Measurements from ENCODE around the gene PREP. TPM values are rescaled to one million over a fixed set of nuclear protein-coding genes. Genes with fewer than 3 reads are reported as not detected.
"Not testable (repeated sequence)": the region's sequence is repeated elsewhere in the genome, so short reads cannot be mapped to it uniquely, and the experiment has no call there.

PREP gene
- total RNA-seq, 2 experiments from 2014 or later: 43.7 to 44.3 TPM

- Mint-ChIP-seq H3K4me3 (no peak overlapping the region), H3K9me3 (peaks cover 5% of the 10 kb centered on the region), H3K27ac (no peak overlapping the region), H3K4me1 (peaks cover 25% of the 10 kb centered on the region), H3K27me3 (no peaks in the 10 kb centered on the region), H3K36me3 (ENCODE audit: low read depth) (peaks cover 58% of the 10 kb centered on the region)
- ChIA-PET CTCF (no interaction called here), POLR2A (interaction anchor here (1.0 kb wide), 1 partner anchor 10 kb away, joined by 3 read pairs; no protein-coding TSS in a partner anchor)
- no peak for DNase-seq
Measured at GRCh38 chr6:105359419-105360370, 43.2 kb downstream of the PREP start.

- Mint-ChIP-seq H3K27me3 (no peaks in the 10 kb centered on the region), H3K4me3 (no peak overlapping the region), H3K9me3 (peaks cover 5% of the 10 kb centered on the region), H3K27ac (no peak overlapping the region), H3K36me3 (ENCODE audit: low read depth) (peaks cover 57% of the 10 kb centered on the region), H3K4me1 (peaks cover 12% of the 10 kb centered on the region)
- POLR2A ChIA-PET: no interaction called here
- DNase-seq: no peak
- CTCF ChIA-PET: interaction anchor here (0.8 kb wide), 1 partner anchor 29 kb away, joined by 3 read pairs; no protein-coding TSS in a partner anchor
Measured at GRCh38 chr6:105357165-105357564, 45.7 kb downstream of the PREP start.

- Mint-ChIP-seq H3K36me3 (ENCODE audit: low read depth) (peaks cover 53% of the 10 kb centered on the region), H3K27me3 (no peaks in the 10 kb centered on the region), H3K27ac (no peak overlapping the region), H3K4me3 (no peak overlapping the region), H3K4me1 (no peaks in the 10 kb centered on the region), H3K9me3 (peaks cover 5% of the 10 kb centered on the region)
- CTCF ChIA-PET: interaction anchor here (0.5 kb wide), 1 partner anchor 36 kb away, joined by 3 read pairs; no protein-coding TSS in a partner anchor
- POLR2A ChIA-PET: no interaction called here
- DNase-seq: no peak
Measured at GRCh38 chr6:105352037-105352617, 50.8 kb downstream of the PREP start.

GRCh38 chr6:105348897-105349296 is 54.0 kb downstream of the PREP start:
- Mint-ChIP-seq H3K4me1 (no peaks in the 10 kb centered on the region), H3K36me3 (ENCODE audit: low read depth) (peaks cover 46% of the 10 kb centered on the region), H3K4me3 (no peak overlapping the region), H3K27ac (no peak overlapping the region), H3K27me3 (no peaks in the 10 kb centered on the region), H3K9me3 (no peaks in the 10 kb centered on the region)
- CTCF ChIA-PET: interaction anchor here (0.7 kb wide), 1 partner anchor 1213 kb away, joined by 4 read pairs; no protein-coding TSS in a partner anchor
- POLR2A ChIA-PET: interaction anchor here (0.6 kb wide), 1 partner anchor 222 kb away, joined by 6 read pairs; no protein-coding TSS in a partner anchor
- no peak for DNase-seq

GRCh38 chr6:105346052-105346451 is 56.8 kb downstream of the PREP start:
- no peak for DNase-seq
- ChIA-PET CTCF (no interaction called here), POLR2A (no interaction called here)
- Mint-ChIP-seq H3K36me3 (ENCODE audit: low read depth) (peaks cover 55% of the 10 kb centered on the region), H3K9me3 (peaks cover 2% of the 10 kb centered on the region), H3K4me1 (no peaks in the 10 kb centered on the region), H3K27ac (no peak overlapping the region), H3K4me3 (no peak overlapping the region), H3K27me3 (no peaks in the 10 kb centered on the region)

GRCh38 chr6:105345506-105345905 is 57.4 kb downstream of the PREP start:
- Mint-ChIP-seq H3K36me3 (ENCODE audit: low read depth) (peaks cover 58% of the 10 kb centered on the region), H3K4me1 (no peaks in the 10 kb centered on the region), H3K27me3 (no peaks in the 10 kb centered on the region), H3K27ac (no peak overlapping the region), H3K9me3 (peaks cover 2% of the 10 kb centered on the region), H3K4me3 (no peak overlapping the region)
- ChIA-PET CTCF (interaction anchor here (0.9 to 1.7 kb wide), 2 partner anchors 20 to 265 kb away, joined by 3 to 4 read pairs; no protein-coding TSS in a partner anchor), POLR2A (no interaction called here)
- no peak for DNase-seq

- H3K36me3 Mint-ChIP-seq (ENCODE audit: low read depth): peaks cover 58% of the 10 kb centered on the region
- H3K9me3 Mint-ChIP-seq: peaks cover 2% of the 10 kb centered on the region
- no peak overlapping the region for H3K27ac Mint-ChIP-seq
- POLR2A ChIA-PET: interaction anchor here (0.7 kb wide), 1 partner anchor 40 kb away, joined by 3 read pairs; no protein-coding TSS in a partner anchor
- H3K4me3 Mint-ChIP-seq: no peak overlapping the region
- CTCF ChIA-PET: interaction anchor here (0.9 to 1.7 kb wide), 2 partner anchors 20 to 264 kb away, joined by 3 to 4 read pairs; no protein-coding TSS in a partner anchor
- no peaks in the 10 kb centered on the region for H3K4me1 Mint-ChIP-seq
- no peaks in the 10 kb centered on the region for H3K27me3 Mint-ChIP-seq
- no peak for DNase-seq
Measured at GRCh38 chr6:105344881-105345370, 58.0 kb downstream of the PREP start.

GRCh38 chr6:105338350-105338983 is 64.4 kb downstream of the PREP start:
- H3K4me3 Mint-ChIP-seq, H3K27me3 Mint-ChIP-seq, H3K4me1 Mint-ChIP-seq, H3K9me3 Mint-ChIP-seq, DNase-seq, H3K27ac Mint-ChIP-seq, CTCF ChIA-PET, POLR2A ChIA-PET: not testable (repeated sequence)
- H3K36me3 Mint-ChIP-seq (ENCODE audit: low read depth): peaks cover 45% of the 10 kb centered on the region

- H3K27ac Mint-ChIP-seq: no peak overlapping the region
- no peak for DNase-seq
- peaks cover 39% of the 10 kb centered on the region for H3K36me3 Mint-ChIP-seq (ENCODE audit: low read depth)
- ChIA-PET CTCF (interaction anchor here (1.2 kb wide), 1 partner anchor 66 kb away, joined by 3 read pairs; the partner anchor contains the start of gene PREP), POLR2A (no interaction called here)
- H3K4me3 Mint-ChIP-seq: no peak overlapping the region
- H3K9me3 Mint-ChIP-seq: no peaks in the 10 kb centered on the region
- H3K27me3 Mint-ChIP-seq: no peaks in the 10 kb centered on the region
- no peaks in the 10 kb centered on the region for H3K4me1 Mint-ChIP-seq
Measured at GRCh38 chr6:105336986-105337385, 65.9 kb downstream of the PREP start.

GRCh38 chr6:105332576-105332975 is 70.3 kb downstream of the PREP start:
- no peaks in the 10 kb centered on the region for H3K27me3 Mint-ChIP-seq
- DNase-seq: no peak
- ChIA-PET CTCF (no interaction called here), POLR2A (no interaction called here)
- peaks cover 40% of the 10 kb centered on the region for H3K36me3 Mint-ChIP-seq (ENCODE audit: low read depth)
- no peak overlapping the region for H3K4me3 Mint-ChIP-seq
- no peaks in the 10 kb centered on the region for H3K4me1 Mint-ChIP-seq
- no peaks in the 10 kb centered on the region for H3K9me3 Mint-ChIP-seq
- no peak overlapping the region for H3K27ac Mint-ChIP-seq

- no peak for DNase-seq
- POLR2A ChIA-PET: no interaction called here
- H3K9me3 Mint-ChIP-seq: no peaks in the 10 kb centered on the region
- CTCF ChIA-PET: no interaction called here
- peaks cover 35% of the 10 kb centered on the region for H3K36me3 Mint-ChIP-seq (ENCODE audit: low read depth)
- no peak overlapping the region for H3K4me3 Mint-ChIP-seq
- H3K4me1 Mint-ChIP-seq: no peaks in the 10 kb centered on the region
- H3K27me3 Mint-ChIP-seq: no peaks in the 10 kb centered on the region
- no peak overlapping the region for H3K27ac Mint-ChIP-seq
Measured at GRCh38 chr6:105331927-105332326, 71.0 kb downstream of the PREP start.

- no peaks in the 10 kb centered on the region for H3K27me3 Mint-ChIP-seq
- no peaks in the 10 kb centered on the region for H3K9me3 Mint-ChIP-seq
- ChIA-PET CTCF (no interaction called here), POLR2A (no interaction called here)
- peaks cover 38% of the 10 kb centered on the region for H3K36me3 Mint-ChIP-seq (ENCODE audit: low read depth)
- no peak overlapping the region for H3K4me3 Mint-ChIP-seq
- H3K27ac Mint-ChIP-seq: no peak overlapping the region
- no peaks in the 10 kb centered on the region for H3K4me1 Mint-ChIP-seq
- DNase-seq: no peak
Measured at GRCh38 chr6:105330913-105331312, 72.0 kb downstream of the PREP start.

- H3K9me3 Mint-ChIP-seq: no peaks in the 10 kb centered on the region
- CTCF ChIA-PET: no interaction called here
- H3K27me3 Mint-ChIP-seq: no peaks in the 10 kb centered on the region
- peaks cover 41% of the 10 kb centered on the region for H3K36me3 Mint-ChIP-seq (ENCODE audit: low read depth)
- DNase-seq: no peak
- H3K27ac Mint-ChIP-seq: no peak overlapping the region
- POLR2A ChIA-PET: no interaction called here
- H3K4me1 Mint-ChIP-seq: no peaks in the 10 kb centered on the region
- no peak overlapping the region for H3K4me3 Mint-ChIP-seq
Measured at GRCh38 chr6:105330364-105330763, 72.5 kb downstream of the PREP start.
